HFF-Myc (cell line): ENCODE data around the gene SPTB.

Experiments used
- DNase-seq: peaks from one replicate; pipeline ENCODE4 v3.0.0-alpha.2; 2011; ENCODE audit warnings: low read depth; ENCODE audit errors: extremely low read depth
- H3K4me3 ChIP-seq: replicated peaks from 2 replicates; pipeline ENCODE4 v1.5.1; 2011; ENCODE audit warnings: low read depth, mild to moderate bottlenecking, control low read depth, low read length
- CTCF ChIP-seq: IDR thresholded peaks from 2 replicates; pipeline ENCODE4 v1.5.1; 2012; ENCODE audit warnings: mild to moderate bottlenecking, low read depth, low read length, control low read depth; ENCODE audit errors: missing control alignments

SPTB gene

GRCh38 chr14:64789696-64790095, 90.0 kb downstream of the SPTB start:
- H3K4me3 ChIP-seq: no peak overlapping the region
- no peak for DNase-seq
- TF ChIP-seq CTCF: no peak

- no peak for TF ChIP-seq CTCF
- H3K4me3 ChIP-seq: no peak overlapping the region
- peak; percentile 78 for DNase-seq
Observed at GRCh38 chr14:64788706-64789105, 91.0 kb downstream of the SPTB start.

- no peak for DNase-seq
- H3K4me3 ChIP-seq: no peak overlapping the region
- no peak for TF ChIP-seq CTCF
Observed at GRCh38 chr14:64787619-64788018, 92.1 kb downstream of the SPTB start.

- no peak overlapping the region for H3K4me3 ChIP-seq
- DNase-seq: no peak
- TF ChIP-seq CTCF: no peak
Observed at GRCh38 chr14:64786296-64787149, 93.2 kb downstream of the SPTB start.

- no peak for TF ChIP-seq CTCF
- DNase-seq: no peak
Observed at GRCh38 chr14:64784006-64784405, 95.7 kb downstream of the SPTB start.

GRCh38 chr14:64782196-64782595, 97.5 kb downstream of the SPTB start:
- no peak for DNase-seq
- H3K4me3 ChIP-seq: no peak overlapping the region
- no peak for TF ChIP-seq CTCF

More at GRCh38 chr14:64784006-64784405, 95.7 kb downstream of the SPTB start:
- no peak overlapping the region for H3K4me3 ChIP-seq
